ENCODE results near the gene ACSF3. TPM values are rescaled to one million over a fixed set of nuclear protein-coding genes. Genes with fewer than 3 reads are reported as not detected.

ACSF3 gene
- total RNA-seq, 1 experiment from 2014 or later: 74.5 TPM

GRCh38 chr16:89089120-89089519 is 4.5 kb upstream of the ACSF3 start:
- Histone ChIP-seq H3K9me3 (ENCODE audit: control insufficient read depth in 1 of 2, insufficient read depth in 1 of 2, low read depth in 1 of 2, low read length in 2 of 2) (no peaks in the 10 kb centered on the region), H3K27me3 (ENCODE audit: insufficient read depth, low read length) (peaks cover 22% of the 10 kb centered on the region; the same call in 1 of the 2 replicates), H3K4me1 (ENCODE audit: control insufficient read depth in 1 of 2, insufficient read depth in 2 of 2, low read length in 2 of 2) (peaks cover 4% of the 10 kb centered on the region in 2 experiments; a peak in 2 of 4 replicates), H3K4me3 (replicated peaks in 1 of 2; ENCODE audit: low read depth in 1 of 2, low read length in 2 of 2) (no peak overlapping the region), H3K9me2 (ENCODE audit: insufficient read depth) (no peaks in the 10 kb centered on the region), H3K9ac (ENCODE audit: low read length) (no peak overlapping the region), H3K36me3 (ENCODE audit: control insufficient read depth in 1 of 2, insufficient read depth in 2 of 2, low read length in 2 of 2) (no peaks in the 10 kb centered on the region), H4K20me1 (ENCODE audit: insufficient read depth) (no peaks in the 10 kb centered on the region), H3K79me2 (ENCODE audit: insufficient read depth, low read length) (peaks cover 2% of the 10 kb centered on the region), H3K4me2 (ENCODE audit: low read length) (no peak overlapping the region), H3K27ac (ENCODE audit: low read depth, low read length) (no peak overlapping the region), H2AFZ (ENCODE audit: low read depth, low read length, poor library complexity, severe bottlenecking) (no peak overlapping the region)
- BruUV-seq (replicated peaks): no TSS peak
- TF ChIP-seq ATF3 (IDR thresholded peaks at IDR 0.05) (no peak), EZH2phosphoT487 (IDR thresholded peaks at IDR 0.05; ENCODE audit: borderline replicate concordance) (no peak), ZFX (IDR thresholded peaks at IDR 0.05) (no peak), POLR2A (IDR thresholded peaks at IDR 0.05; ENCODE audit: borderline replicate concordance, extremely low read depth, insufficient read depth, insufficient read length) (no peak), YY1 (IDR thresholded peaks at IDR 0.05; ENCODE audit: extremely low read depth, insufficient replicate concordance, low read depth, low read length) (no peak), MAX (IDR thresholded peaks at IDR 0.05) (no peak), RAD21 (IDR thresholded peaks at IDR 0.05; ENCODE audit: low read depth) (no peak), ELF1 (IDR thresholded peaks at IDR 0.05; ENCODE audit: borderline replicate concordance, low read depth) (no peak), SRF (IDR thresholded peaks at IDR 0.05; ENCODE audit: low read depth) (no peak), JUND (IDR thresholded peaks at IDR 0.05) (no peak), ZBTB33 (IDR thresholded peaks at IDR 0.05; ENCODE audit: extremely low read depth, insufficient replicate concordance, low read length) (no peak)
- TF ChIP-seq, protein P1, sequence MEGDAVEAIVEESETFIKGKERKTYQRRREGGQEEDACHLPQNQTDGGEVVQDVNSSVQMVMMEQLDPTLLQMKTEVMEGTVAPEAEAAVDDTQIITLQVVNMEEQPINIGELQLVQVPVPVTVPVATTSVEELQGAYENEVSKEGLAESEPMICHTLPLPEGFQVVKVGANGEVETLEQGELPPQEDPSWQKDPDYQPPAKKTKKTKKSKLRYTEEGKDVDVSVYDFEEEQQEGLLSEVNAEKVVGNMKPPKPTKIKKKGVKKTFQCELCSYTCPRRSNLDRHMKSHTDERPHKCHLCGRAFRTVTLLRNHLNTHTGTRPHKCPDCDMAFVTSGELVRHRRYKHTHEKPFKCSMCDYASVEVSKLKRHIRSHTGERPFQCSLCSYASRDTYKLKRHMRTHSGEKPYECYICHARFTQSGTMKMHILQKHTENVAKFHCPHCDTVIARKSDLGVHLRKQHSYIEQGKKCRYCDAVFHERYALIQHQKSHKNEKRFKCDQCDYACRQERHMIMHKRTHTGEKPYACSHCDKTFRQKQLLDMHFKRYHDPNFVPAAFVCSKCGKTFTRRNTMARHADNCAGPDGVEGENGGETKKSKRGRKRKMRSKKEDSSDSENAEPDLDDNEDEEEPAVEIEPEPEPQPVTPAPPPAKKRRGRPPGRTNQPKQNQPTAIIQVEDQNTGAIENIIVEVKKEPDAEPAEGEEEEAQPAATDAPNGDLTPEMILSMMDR (IDR thresholded peaks at IDR 0.05 in 2 of 3, conservative IDR thresholded peaks at IDR 0.05 in 1 of 3; ENCODE audit: borderline replicate concordance in 1 of 3, insufficient read depth in 1 of 3, low read depth in 2 of 3, low read length in 2 of 3): no peak
- RAD21 ChIA-PET (ENCODE audit: low non-redundant PET in 1 of 2, low total read pairs in 2 of 2, uncharacterized antibody in 2 of 2, unreplicated experiment in 2 of 2): no interaction called here
- CTCF ChIA-PET: no interaction called here
- intact Hi-C loops (cut with micrococcal nuclease): no loop called here
- DNase-seq (ENCODE audit: low read depth, low spot score): no peak
- ATAC-seq: no peak
- POLR2A ChIA-PET: no interaction called here
